ENCODE measurements around the gene TCEAL2.
"Not testable (repeated sequence)": the region's sequence is repeated elsewhere in the genome, so short reads cannot be mapped to it uniquely, and the experiment has no call there.

Gene TCEAL2

GRCh38 chrX:102125436-102125835, at the start of gene TCEAL2:
TSS of gene TCEAL2 (plus strand) at chrX:102125679. CDS start at chrX:102126831, 1,152 bp downstream.
- DNase-seq (ENCODE audit: low read depth in 3 of 3) = peak in 2 of 3 experiments; percentile 1 to 2

- DNase-seq (ENCODE audit: low read depth in 3 of 3) = no peak
Observed at GRCh38 chrX:102077426-102077825, 48.1 kb upstream of the TCEAL2 start.

GRCh38 chrX:102085706-102086105, 39.8 kb upstream of the TCEAL2 start:
- no peak for DNase-seq (ENCODE audit: low read depth in 3 of 3)

GRCh38 chrX:102113367-102113766, 12.1 kb upstream of the TCEAL2 start:
- no peak for DNase-seq (ENCODE audit: low read depth in 3 of 3)

- DNase-seq (ENCODE audit: low read depth in 3 of 3) = no peak
Observed at GRCh38 chrX:102115748-102116147, 9.7 kb upstream of the TCEAL2 start.

- DNase-seq (ENCODE audit: low read depth in 3 of 3) = not testable (repeated sequence)
Observed at GRCh38 chrX:102125014-102125413, 465 bp upstream of the TCEAL2 start.

GRCh38 chrX:102126080-102126818, 770 bp downstream of the TCEAL2 start:
- DNase-seq (ENCODE audit: low read depth in 3 of 3) = not testable (repeated sequence)

GRCh38 chrX:102126863-102127262, 1.4 kb downstream of the TCEAL2 start:
- no peak for DNase-seq (ENCODE audit: low read depth in 3 of 3)

- DNase-seq (ENCODE audit: low read depth in 3 of 3) = no peak
Observed at GRCh38 chrX:102129473-102129872, 4.0 kb downstream of the TCEAL2 start.

- no peak for DNase-seq (ENCODE audit: low read depth in 3 of 3)
Observed at GRCh38 chrX:102138064-102138463, 12.6 kb downstream of the TCEAL2 start.

GRCh38 chrX:102140876-102141275, 15.4 kb downstream of the TCEAL2 start:
- not testable (repeated sequence) for DNase-seq (ENCODE audit: low read depth in 3 of 3)

- not testable (repeated sequence) for DNase-seq (ENCODE audit: low read depth in 3 of 3)
Observed at GRCh38 chrX:102141631-102142030, 16.2 kb downstream of the TCEAL2 start.

GRCh38 chrX:102142274-102142673, 16.8 kb downstream of the TCEAL2 start, which contains the start of gene TCEAL6:
TSS of gene TCEAL6 (minus strand) at chrX:102142481.
- DNase-seq (ENCODE audit: low read depth in 3 of 3) = not testable (repeated sequence)

GRCh38 chrX:102154218-102154860, 28.9 kb downstream of the TCEAL2 start:
- DNase-seq (ENCODE audit: low read depth in 3 of 3) = no peak

- DNase-seq (ENCODE audit: low read depth in 3 of 3) = peak in 1 of 3 experiments; percentile 2
Observed at GRCh38 chrX:102154900-102155805, 29.7 kb downstream of the TCEAL2 start.

- DNase-seq (ENCODE audit: low read depth in 3 of 3) = peak; percentile 1 to 26 (median 21)
Observed at GRCh38 chrX:102155806-102156179, 30.3 kb downstream of the TCEAL2 start, which contains the start of gene BEX5. TSS of gene BEX5 (minus strand) at chrX:102155977. CDS start at chrX:102154265, 1,712 bp downstream.
